A673 (cell line): ENCODE data around the gene ACSF3. TPM values are rescaled to one million over a fixed set of nuclear protein-coding genes. Genes with fewer than 3 reads are reported as not detected.

ENCODE experiments used
- BruUV-seq: library from RNA; stranded (reverse); fragments of 400-500 nt; replicated peaks from 2 replicates; lab custom pipeline; 2021; lab: Mats Ljungman, UMichigan
- CTCF ChIA-PET: fragments of 300-600 bp; sonication (Branson Sonifier 250); formaldehyde crosslinking; loops from one replicate; lab custom pipeline; 2022; ENCODE audit warnings: antibody characterized with exemption; lab: Charles Lee
- POLR2A ChIA-PET: fragments of 300-600 bp; sonication (Branson Sonifier 250); formaldehyde crosslinking; loops from one replicate; lab custom pipeline; 2022; ENCODE audit warnings: antibody characterized with exemption; ENCODE audit not compliant: low non-redundant PET; lab: Charles Lee
- DNase-seq: peaks from one replicate; pipeline ENCODE4 v3.0.0-alpha.2; 2015; ENCODE audit warnings: low spot score
- H3K27ac ChIP-seq: fragments of 200-600 bp; sonication (generic); 2 replicates; pipeline ENCODE4 v1.5.1; 2016; ENCODE audit warnings: mixed run types, low read depth, mild to moderate bottlenecking, mixed read lengths, antibody characterized with exemption, low read length; ENCODE audit not compliant: poor library complexity, severe bottlenecking
- H3K27me3 ChIP-seq: fragments of 200-600 bp; sonication (generic); replicated peaks from 2 replicates; pipeline ENCODE4 v1.6.1; 2017; ENCODE audit warnings: mixed run types, low read depth, mild to moderate bottlenecking, mixed read lengths, antibody characterized with exemption, low read length; ENCODE audit not compliant: insufficient read depth, poor library complexity
- H3K36me3 ChIP-seq: fragments of 200-600 bp; sonication (generic); 2 replicates; pipeline ENCODE4 v1.6.1; 2016; ENCODE audit warnings: mixed run types, mild to moderate bottlenecking, mixed read lengths, antibody characterized with exemption, low read length; ENCODE audit not compliant: insufficient read depth, poor library complexity, severe bottlenecking
- H3K4me1 ChIP-seq: fragments of 200-600 bp; sonication (generic); 2 replicates; pipeline ENCODE4 v1.6.1; 2017; ENCODE audit warnings: mixed run types, mild to moderate bottlenecking, mixed read lengths, antibody characterized with exemption, low read length; ENCODE audit not compliant: insufficient read depth, poor library complexity, severe bottlenecking
- H3K4me3 ChIP-seq: fragments of 200-600 bp; sonication (generic); 2 replicates; pipeline ENCODE4 v1.5.1; 2016; ENCODE audit warnings: low read depth, mixed run types, mild to moderate bottlenecking, mixed read lengths, low read length; ENCODE audit not compliant: poor library complexity, severe bottlenecking
- H3K9me3 ChIP-seq: fragments of 200-600 bp; sonication (generic); 2 replicates; pipeline ENCODE4 v1.6.1; 2016; ENCODE audit warnings: mixed run types, low read depth, mild to moderate bottlenecking, mixed read lengths, antibody characterized with exemption, low read length; ENCODE audit not compliant: poor library complexity, severe bottlenecking
- EZH2 ChIP-seq: fragments of 200-600 bp; sonication (generic); IDR thresholded peaks from 2 replicates; pipeline ENCODE4 v1.6.1; 2017; ENCODE audit warnings: borderline replicate concordance, low read depth, mild to moderate bottlenecking, mixed read lengths, antibody characterized with exemption, low read length; ENCODE audit not compliant: poor library complexity, severe bottlenecking
- intact Hi-C: fragments of 100-400 bp; cut with micrococcal nuclease; formaldehyde crosslinking; loops from one replicate; pipeline ENCODE4 v1.10.0; 2022; ENCODE audit not compliant: unreplicated experiment
- total RNA-seq: library from RNA; stranded (reverse); gene quantifications from 2 replicates; pipeline ENCODE4 v1.2.3, GENCODE V29; 2021
- TF ChIP-seq, protein P1 (sequence below): fragments of 300-800, 200-600 bp; sonication (generic); conservative IDR thresholded peaks from 2 replicates; pipeline ENCODE4 v1.5.1; 2017; ENCODE audit warnings: low read depth, mild to moderate bottlenecking, antibody characterized with exemption, low read length, moderate library complexity, mixed read lengths

Gene ACSF3
- total RNA-seq, 1 experiment from 2014 or later = 27.7 TPM

DNA sequence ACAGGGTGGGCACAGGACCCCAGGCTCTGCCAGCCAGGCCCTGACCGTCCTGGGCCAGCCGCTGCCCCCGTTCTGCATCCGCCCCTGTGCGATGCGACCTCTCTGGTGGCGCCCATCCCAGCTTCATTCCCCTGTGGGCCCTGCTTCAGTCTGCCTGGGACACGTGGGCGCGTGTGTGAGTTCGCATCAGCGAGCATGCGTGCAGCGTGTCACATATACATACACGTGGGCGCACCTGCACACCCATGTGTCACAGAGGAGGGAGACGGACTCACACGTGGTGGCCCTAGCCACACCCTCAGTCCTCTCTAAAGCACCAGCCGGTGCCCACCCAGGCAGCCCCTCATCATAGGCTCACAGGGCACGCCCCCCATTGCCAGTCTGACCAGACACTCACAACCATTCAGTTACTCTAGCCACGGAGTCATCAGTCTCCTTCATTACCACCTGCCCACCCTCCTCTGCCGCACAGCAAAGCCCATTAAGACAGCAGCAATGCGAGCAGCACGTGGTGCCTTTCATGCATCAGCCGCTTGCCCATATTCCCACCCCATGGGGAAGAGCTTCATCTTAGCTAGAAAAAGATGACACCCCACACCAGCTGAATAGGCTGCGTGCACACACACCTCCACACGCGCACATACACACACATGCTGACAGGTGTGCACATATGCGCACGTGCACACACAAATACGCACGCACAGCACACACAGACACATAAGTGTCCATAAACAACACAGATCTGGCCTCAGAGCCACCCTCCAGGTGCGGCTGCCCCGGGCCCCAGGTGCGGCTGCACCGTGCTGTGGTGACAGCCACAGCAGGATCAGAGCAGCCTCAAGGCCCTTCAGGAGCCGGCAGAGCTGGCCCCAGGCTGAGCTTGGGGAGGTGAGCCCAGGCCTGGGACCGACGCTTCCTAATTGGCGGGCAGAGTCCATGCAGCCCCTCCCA lies 68.4 kb downstream of the ACSF3 start:
- H3K4me3 ChIP-seq = no peak overlapping the region
- no peaks in the 10 kb centered on the region for H3K36me3 ChIP-seq
- ChIA-PET CTCF (no interaction called here), POLR2A (no interaction called here)
- DNase-seq = no peak
- H3K9me3 ChIP-seq = no peaks in the 10 kb centered on the region
- no peaks in the 10 kb centered on the region for H3K4me1 ChIP-seq
- H3K27me3 ChIP-seq = no peaks in the 10 kb centered on the region
- no TSS peak for BruUV-seq
- intact Hi-C loops = no loop called here
- no peak overlapping the region for H3K27ac ChIP-seq
- no peak for TF ChIP-seq EZH2
- TF ChIP-seq, protein P1, sequence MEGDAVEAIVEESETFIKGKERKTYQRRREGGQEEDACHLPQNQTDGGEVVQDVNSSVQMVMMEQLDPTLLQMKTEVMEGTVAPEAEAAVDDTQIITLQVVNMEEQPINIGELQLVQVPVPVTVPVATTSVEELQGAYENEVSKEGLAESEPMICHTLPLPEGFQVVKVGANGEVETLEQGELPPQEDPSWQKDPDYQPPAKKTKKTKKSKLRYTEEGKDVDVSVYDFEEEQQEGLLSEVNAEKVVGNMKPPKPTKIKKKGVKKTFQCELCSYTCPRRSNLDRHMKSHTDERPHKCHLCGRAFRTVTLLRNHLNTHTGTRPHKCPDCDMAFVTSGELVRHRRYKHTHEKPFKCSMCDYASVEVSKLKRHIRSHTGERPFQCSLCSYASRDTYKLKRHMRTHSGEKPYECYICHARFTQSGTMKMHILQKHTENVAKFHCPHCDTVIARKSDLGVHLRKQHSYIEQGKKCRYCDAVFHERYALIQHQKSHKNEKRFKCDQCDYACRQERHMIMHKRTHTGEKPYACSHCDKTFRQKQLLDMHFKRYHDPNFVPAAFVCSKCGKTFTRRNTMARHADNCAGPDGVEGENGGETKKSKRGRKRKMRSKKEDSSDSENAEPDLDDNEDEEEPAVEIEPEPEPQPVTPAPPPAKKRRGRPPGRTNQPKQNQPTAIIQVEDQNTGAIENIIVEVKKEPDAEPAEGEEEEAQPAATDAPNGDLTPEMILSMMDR = no peak

DNA sequence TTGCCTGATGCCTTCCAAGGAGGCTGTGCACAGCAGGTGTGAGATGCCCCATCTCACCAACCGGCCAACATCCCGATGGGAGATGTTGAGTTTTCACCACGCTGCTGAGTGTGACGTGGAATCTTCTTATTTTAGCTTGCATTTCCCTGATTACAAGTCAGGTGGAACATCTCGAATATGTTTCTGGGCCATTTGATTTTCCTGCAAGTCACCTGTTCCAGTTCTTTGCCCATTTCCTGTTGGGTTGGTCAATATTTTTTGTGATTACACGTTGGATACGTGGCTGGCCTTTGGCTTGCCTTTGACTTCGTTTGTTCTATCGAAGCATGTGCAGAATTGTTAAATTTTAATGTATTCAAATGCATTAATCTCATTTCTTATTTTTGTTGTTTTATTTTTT lies 69.6 kb downstream of the ACSF3 start:
- POLR2A ChIA-PET = no interaction called here

DNA sequence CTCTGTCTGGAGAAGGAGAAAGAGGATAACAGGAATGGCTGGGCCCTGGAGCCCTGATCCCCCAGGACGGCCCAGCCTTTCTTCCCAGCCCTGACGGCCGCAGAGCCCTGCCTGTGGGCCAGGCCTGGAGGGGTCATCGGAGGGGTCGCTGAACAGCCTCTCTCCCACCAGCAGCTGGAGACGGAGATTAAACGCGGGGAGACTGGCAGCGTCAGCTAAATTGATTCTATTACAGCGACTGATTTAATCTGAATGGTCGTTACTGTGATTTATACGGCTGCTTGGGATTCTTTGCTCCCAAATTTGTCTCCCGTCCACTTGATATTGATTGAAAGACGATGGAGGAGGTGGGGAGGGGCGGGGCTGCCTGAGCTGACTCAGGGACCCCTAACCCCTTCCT lies 70.8 kb downstream of the ACSF3 start:
- ChIA-PET POLR2A (no interaction called here), CTCF (no interaction called here)
- no peaks in the 10 kb centered on the region for H3K4me1 ChIP-seq
- intact Hi-C loops = no loop called here
- no TSS peak for BruUV-seq
- DNase-seq = no peak
- H3K9me3 ChIP-seq = no peaks in the 10 kb centered on the region
- no peaks in the 10 kb centered on the region for H3K36me3 ChIP-seq
- no peak overlapping the region for H3K27ac ChIP-seq
- TF ChIP-seq, protein P1 = no peak
- TF ChIP-seq EZH2 = no peak
- no peak overlapping the region for H3K4me3 ChIP-seq
- no peaks in the 10 kb centered on the region for H3K27me3 ChIP-seq

More for the DNA sequence above, 69.6 kb downstream of the ACSF3 start:
- TF ChIP-seq EZH2 = no peak
- TF ChIP-seq, protein P1 = no peak
- no TSS peak for BruUV-seq
- H3K36me3 ChIP-seq = no peaks in the 10 kb centered on the region
- no peaks in the 10 kb centered on the region for H3K9me3 ChIP-seq
- DNase-seq = no peak
- no peaks in the 10 kb centered on the region for H3K4me1 ChIP-seq
- no peak overlapping the region for H3K4me3 ChIP-seq
- intact Hi-C loops = no loop called here
- CTCF ChIA-PET = no interaction called here
- H3K27me3 ChIP-seq = no peaks in the 10 kb centered on the region
- H3K27ac ChIP-seq = no peak overlapping the region
